ENCODE results near the gene ELMOD3. TPM values are rescaled to one million over a fixed set of nuclear protein-coding genes. Genes with fewer than 3 reads are reported as not detected.
A peak's percentile ranks its signal among the peaks of the same experiment; 100 is the strongest.

ELMOD3 gene
- total RNA-seq, 1 experiment from 2014 or later, result 15.8 TPM

- DNase-seq (ENCODE audit: extremely low read depth, low read depth), result peak; percentile 83
These were observed 66.1 kb downstream of the ELMOD3 start for GRCh38 chr2:85420536-85421259.

DNA sequence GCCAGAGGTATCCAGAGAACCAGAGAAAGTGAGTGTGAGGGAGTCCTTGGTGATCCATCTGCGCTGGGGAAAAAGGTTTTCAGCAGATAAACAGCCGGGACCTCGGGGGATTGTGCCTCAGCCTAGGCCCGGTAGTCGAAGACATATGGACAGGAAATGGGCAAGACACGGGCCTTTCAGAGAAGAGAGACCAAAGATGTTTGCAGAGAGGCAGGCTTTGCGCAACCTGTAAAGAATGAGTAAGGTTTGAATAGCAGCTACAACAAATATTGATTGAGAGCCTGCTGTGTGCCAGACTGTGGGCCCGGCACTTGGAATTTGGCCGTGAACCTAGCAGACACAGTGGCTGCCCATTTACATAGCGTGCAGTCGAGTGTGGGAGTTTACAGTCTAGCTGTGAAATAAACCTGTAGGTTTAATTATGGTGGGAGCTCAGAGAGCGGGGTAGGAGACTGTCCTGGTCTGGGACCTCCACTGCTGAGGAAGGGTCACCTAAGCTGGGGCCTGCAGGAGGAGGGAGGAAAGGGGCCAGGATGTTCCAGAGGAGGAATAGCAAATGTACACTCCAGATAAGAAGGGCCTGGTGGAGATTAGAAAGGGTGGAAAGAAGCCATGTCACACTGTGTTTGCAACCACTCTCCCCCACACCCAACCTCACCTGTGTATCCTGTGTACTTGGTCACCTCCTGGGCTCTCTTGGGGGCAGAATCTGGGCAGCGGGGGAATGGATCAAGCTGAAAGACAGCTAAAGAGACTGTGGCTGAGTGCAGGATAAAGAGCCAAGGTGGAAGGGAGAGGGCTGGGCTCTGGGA is 66.9 kb downstream of the ELMOD3 start:
- peak; percentile 64 for DNase-seq (ENCODE audit: extremely low read depth, low read depth)

DNA sequence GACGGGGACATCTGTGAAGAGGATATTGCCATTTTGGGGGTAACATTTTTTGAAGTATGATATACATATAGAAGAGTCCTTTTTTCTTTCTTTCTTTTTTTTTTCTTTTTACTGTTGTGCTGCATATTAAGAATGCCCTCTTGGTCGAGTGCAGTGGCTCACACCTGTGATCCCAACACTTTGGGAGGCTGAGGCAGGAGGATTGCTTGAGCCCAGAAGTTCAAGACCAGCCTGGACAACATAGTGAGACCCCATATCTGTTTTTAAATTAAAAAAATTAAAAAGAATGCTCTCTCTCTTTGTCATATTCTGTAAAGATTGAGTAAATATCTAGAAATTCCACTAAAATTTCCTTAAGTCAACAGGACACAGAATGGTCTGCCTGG is 67.5 kb downstream of the ELMOD3 start:
- no peak for DNase-seq (ENCODE audit: extremely low read depth, low read depth)

DNA sequence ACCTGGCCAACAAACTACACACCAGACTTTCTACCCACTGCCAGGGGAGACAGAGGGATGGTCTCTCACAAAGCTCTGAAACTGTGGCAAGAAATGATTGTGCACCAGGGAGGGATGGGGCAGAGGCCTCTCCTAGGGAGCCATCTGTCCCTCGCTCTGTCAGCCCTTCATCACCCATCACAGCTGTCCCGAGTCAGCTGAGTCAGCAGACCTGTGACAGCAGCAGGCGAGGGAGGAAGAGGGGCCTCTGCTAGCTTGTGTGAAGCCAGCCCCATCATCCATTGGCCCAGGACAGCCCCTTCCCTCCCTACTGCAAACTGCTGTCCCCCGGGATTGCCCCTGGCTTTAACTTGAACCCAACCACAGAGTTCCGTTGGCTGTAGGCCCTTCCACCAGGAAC is 69.0 kb downstream of the ELMOD3 start:
- DNase-seq (ENCODE audit: extremely low read depth, low read depth), result no peak

- DNase-seq (ENCODE audit: extremely low read depth, low read depth), result no peak
These were observed 71.0 kb downstream of the ELMOD3 start for GRCh38 chr2:85425588-85425987.

GRCh38 chr2:85427300-85427835 is 72.8 kb downstream of the ELMOD3 start:
- no peak for DNase-seq (ENCODE audit: extremely low read depth, low read depth)

- no peak for DNase-seq (ENCODE audit: extremely low read depth, low read depth)
These were observed 73.8 kb downstream of the ELMOD3 start for GRCh38 chr2:85428343-85428881.

- DNase-seq (ENCODE audit: extremely low read depth, low read depth), result no peak
These were observed 74.8 kb downstream of the ELMOD3 start for GRCh38 chr2:85429213-85429923.

DNA sequence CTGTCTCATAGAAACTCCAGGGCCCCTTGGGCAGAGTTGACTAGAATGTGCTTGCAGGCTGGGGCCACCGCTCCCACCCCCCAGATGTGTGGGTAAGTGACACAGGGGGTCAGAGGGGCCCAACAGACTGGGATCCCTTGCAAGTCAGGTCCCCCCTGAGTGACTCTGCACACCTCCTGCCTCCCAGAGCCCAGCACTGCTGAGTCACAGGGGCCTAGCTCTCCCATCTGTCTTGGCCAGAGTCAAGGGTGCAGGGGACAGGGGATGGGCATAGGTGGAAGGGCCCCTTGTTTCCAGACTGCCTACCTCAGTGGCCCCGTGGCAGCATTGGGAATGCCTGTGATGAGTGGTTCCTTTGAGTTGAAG is 75.3 kb downstream of the ELMOD3 start:
- DNase-seq (ENCODE audit: extremely low read depth, low read depth), result no peak

GRCh38 chr2:85430752-85431569 is 76.4 kb downstream of the ELMOD3 start:
- DNase-seq (ENCODE audit: extremely low read depth, low read depth), result no peak

- DNase-seq (ENCODE audit: extremely low read depth, low read depth), result no peak
These were observed 77.1 kb downstream of the ELMOD3 start for GRCh38 chr2:85431570-85432205.

- DNase-seq (ENCODE audit: extremely low read depth, low read depth), result no peak
These were observed 79.0 kb downstream of the ELMOD3 start for GRCh38 chr2:85433511-85434089.

DNA sequence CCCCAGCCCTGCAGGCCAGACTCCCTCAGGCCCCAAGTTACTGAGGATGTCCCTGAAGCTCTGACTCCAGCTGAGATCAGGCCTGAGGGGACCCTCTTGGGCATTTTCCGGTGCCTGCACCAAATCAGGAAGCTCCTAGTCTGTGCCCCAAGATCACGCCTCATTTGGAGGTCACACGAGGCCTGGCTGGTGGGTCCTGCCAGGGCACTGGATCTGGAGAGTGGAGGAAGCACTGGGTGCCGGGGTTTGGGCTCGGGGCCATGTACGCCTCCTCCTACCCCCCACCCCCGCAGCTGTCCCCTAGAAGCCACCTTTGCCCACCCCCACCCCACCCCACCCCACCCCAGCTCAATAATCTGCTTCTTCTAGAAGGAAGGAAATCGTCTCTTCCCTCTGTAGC is 80.1 kb downstream of the ELMOD3 start:
- DNase-seq (ENCODE audit: extremely low read depth, low read depth), result no peak

- DNase-seq (ENCODE audit: extremely low read depth, low read depth), result no peak
These were observed 80.8 kb downstream of the ELMOD3 start for GRCh38 chr2:85435220-85435958.

DNA sequence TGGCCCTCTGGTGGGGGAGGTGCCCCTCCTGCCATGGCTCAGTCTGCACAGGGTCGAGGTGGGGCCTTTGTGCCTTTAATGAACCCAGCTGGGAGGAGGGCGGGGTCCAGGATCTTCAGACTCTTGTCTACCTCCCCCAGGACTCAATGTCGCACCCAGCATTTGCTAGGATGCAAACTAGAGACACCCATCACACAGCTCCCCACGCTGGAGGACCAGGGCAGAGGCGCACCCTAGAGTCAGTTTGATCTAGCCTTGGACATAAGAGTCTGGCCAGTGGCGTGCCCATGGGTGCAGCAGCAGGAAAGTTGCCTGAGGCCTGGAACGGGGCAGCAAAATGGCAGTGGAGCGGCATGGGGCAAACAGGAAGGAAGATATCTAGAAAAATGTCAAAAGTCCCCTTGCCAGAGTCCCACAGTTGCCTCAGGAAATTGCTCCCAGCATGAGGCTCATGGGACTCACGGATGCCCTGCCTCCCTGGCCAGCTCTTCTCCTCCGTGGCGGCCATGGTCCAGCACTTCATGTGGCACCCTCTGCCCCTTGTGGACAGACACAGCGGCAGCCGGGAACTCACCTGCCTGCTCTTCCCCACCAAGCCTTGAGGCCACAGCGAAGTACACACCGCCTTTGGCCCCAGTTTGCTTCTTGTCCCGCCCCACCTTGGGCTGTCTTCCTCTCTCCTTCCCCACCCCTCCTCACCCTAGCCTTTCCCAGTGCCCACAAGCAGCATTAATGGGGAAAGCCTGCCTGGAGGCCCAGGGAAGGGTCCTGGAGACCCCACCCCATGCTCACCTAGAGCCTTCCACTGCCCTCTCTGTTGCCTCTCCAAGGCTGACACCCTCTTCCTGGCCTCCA is 81.6 kb downstream of the ELMOD3 start:
- DNase-seq (ENCODE audit: extremely low read depth, low read depth), result no peak

DNA sequence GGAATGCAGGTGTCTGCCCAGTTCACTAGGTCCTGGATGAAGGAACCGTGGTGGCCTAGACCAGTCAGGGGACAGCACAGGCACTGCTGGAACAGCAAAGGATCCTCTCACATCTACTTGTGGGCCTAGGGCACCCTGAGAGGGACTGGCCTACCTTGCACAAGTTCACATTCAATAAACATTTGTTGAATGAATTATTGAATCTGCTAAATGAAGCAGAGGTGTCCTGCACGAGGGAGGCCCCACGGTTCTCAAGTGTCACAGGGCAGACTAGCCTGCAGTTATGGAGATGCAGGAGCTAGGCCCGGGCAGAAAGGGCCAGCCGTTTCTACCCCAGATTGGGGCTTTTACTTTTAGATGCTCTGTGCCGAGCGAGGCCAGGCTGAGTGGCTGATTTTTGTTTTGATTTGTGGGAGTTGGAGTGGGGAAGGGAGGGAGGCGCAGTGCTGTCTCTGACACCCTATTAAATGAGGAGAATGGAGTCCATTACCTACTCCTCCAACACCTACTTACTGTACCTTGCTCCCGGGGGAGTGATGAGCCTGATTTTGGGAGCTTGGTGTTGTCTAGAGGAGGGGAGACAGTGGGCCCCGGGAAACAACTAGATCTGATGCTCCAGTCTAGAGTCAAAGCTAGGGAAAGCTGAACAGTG is 82.4 kb downstream of the ELMOD3 start:
- DNase-seq (ENCODE audit: extremely low read depth, low read depth), result no peak

All from NCI-H460 (cell line).